ENCODE measurements around the gene SWT1. TPM values are rescaled to one million over a fixed set of nuclear protein-coding genes. Genes with fewer than 3 reads are reported as not detected.

The SWT1 gene
- total and polyA plus RNA-seq, 4 donors, result 2.5 to 7.8 (median 5.0) TPM

GRCh38 chr1:185338719-185339622 is 182.0 kb downstream of the SWT1 start:
- Histone ChIP-seq H3K4me3 (ENCODE audit: low read length in 2 of 2) (no peak overlapping the region), H3K36me3 (ENCODE audit: control insufficient read depth in 1 of 2, insufficient read depth in 2 of 2, low read length in 1 of 2) (no peaks in the 10 kb centered on the region), H3K27ac (ENCODE audit: low read depth in 1 of 2, low read length in 2 of 2) (no peak overlapping the region), H3K9me3 (ENCODE audit: control insufficient read depth, low read length) (no peaks in the 10 kb centered on the region), H3K4me1 (ENCODE audit: control insufficient read depth in 1 of 2, insufficient read depth in 2 of 2, low read length in 2 of 2) (no peaks in the 10 kb centered on the region), H3K27me3 (ENCODE audit: control insufficient read depth in 1 of 2, insufficient read depth in 2 of 2, low read length in 1 of 2) (peaks cover 0 to 2% of the 10 kb centered on the region in 2 donors)
- ATAC-seq (ENCODE audit: low FRiP score), result no peak
- peak in 1 of 2 donors; percentile 71 for DNase-seq
- 91 to 92% methylated on average over 8 of the region's 8 CpGs for WGBS, 2 donors
- intact Hi-C loops (cut with DNase I), result no loop called here

GRCh38 chr1:185341196-185341781 is 184.3 kb downstream of the SWT1 start:
- intact Hi-C loops (cut with DNase I), result no loop called here
- ATAC-seq (ENCODE audit: low FRiP score), result no peak
- no peak overlapping the region for H3K27ac ChIP-seq (ENCODE audit: low read depth in 1 of 2, low read length in 2 of 2)
- no peak overlapping the region for H3K4me3 ChIP-seq (ENCODE audit: low read length in 2 of 2)
- H3K27me3 ChIP-seq (ENCODE audit: control insufficient read depth in 1 of 2, insufficient read depth in 2 of 2, low read length in 1 of 2), result no peaks in the 10 kb centered on the region
- DNase-seq, result no peak
- H3K36me3 ChIP-seq (ENCODE audit: control insufficient read depth in 1 of 2, insufficient read depth in 2 of 2, low read length in 1 of 2), result no peaks in the 10 kb centered on the region
- H3K9me3 ChIP-seq (ENCODE audit: control insufficient read depth, low read length), result no peaks in the 10 kb centered on the region
- H3K4me1 ChIP-seq (ENCODE audit: control insufficient read depth in 1 of 2, insufficient read depth in 2 of 2, low read length in 2 of 2), result no peaks in the 10 kb centered on the region

Other genes with a start within 250 kb of the SWT1 start
- gene NIBAN1, start 182.7 kb upstream of the SWT1 start, total RNA-seq, result 100 to 1,000 TPM; 185 to 229 TPM
- 10 to 100 TPM; 54.9 to 71.4 TPM for gene NIBAN1, start 182.7 kb upstream of the SWT1 start, polyA plus RNA-seq
- gene RNF2, start 111.6 kb upstream of the SWT1 start, total RNA-seq, result 10 to 100 TPM; 12.3 to 19.0 TPM
- 1 to 10 TPM; 4.1 to 5.1 TPM for gene RNF2, start 111.6 kb upstream of the SWT1 start, polyA plus RNA-seq
- gene TRMT1L, start 214 bp upstream of the SWT1 start, total RNA-seq, result 10 to 100 TPM in 1 of 2 donors, 1 to 10 TPM in 1; 9.6 to 16.9 TPM
- gene TRMT1L, start 214 bp upstream of the SWT1 start, polyA plus RNA-seq, result 1 to 10 TPM; 5.1 to 6.3 TPM
- 10 to 100 TPM; 84.8 to 93.8 TPM for gene IVNS1ABP, start 160.1 kb downstream of the SWT1 start, total RNA-seq
- gene IVNS1ABP, start 160.1 kb downstream of the SWT1 start, polyA plus RNA-seq, result 10 to 100 TPM; 19.8 to 22.3 TPM

Measured in aorta (tissue), 5 donors.